SK-N-SH treated with all-trans-retinoic acid at 6 μM for 48 hours (cell line): ENCODE results near the gene UVSSA.

ENCODE experiments used
- ATAC-seq: fragments of 200-7000 bp; cut with Tn5 transposase; 3 replicates; pipeline ENCODE4 v1.9.1; 2020; ENCODE audit warnings: mild to moderate bottlenecking, moderate library complexity
- ARNTL ChIP-seq: fragments of 450-650 bp; formaldehyde crosslinking; IDR thresholded peaks from 2 replicates; pipeline ENCODE4 v1.5.0; 2020; ENCODE audit warnings: low read depth, mild to moderate bottlenecking, moderate library complexity, borderline replicate concordance
- CSDC2 ChIP-seq: fragments of 250-450 bp; sonication (Bioruptor Pico); IDR thresholded peaks from 2 replicates; pipeline ENCODE4 v1.5.0; 2020; ENCODE audit warnings: mild to moderate bottlenecking, moderate library complexity
- ESRRG ChIP-seq: fragments of 250-450 bp; sonication (Bioruptor Pico); IDR thresholded peaks from 2 replicates; pipeline ENCODE4 v1.6.1; 2021; ENCODE audit warnings: mild to moderate bottlenecking
- GLIS3 ChIP-seq: fragments of 250-450 bp; sonication (Bioruptor Pico); IDR thresholded peaks from 2 replicates; pipeline ENCODE4 v1.5.0; 2020; ENCODE audit warnings: mild to moderate bottlenecking, moderate library complexity
- ISL1 ChIP-seq: fragments of 250-450 bp; sonication (Bioruptor Pico); IDR thresholded peaks from 2 replicates; pipeline ENCODE4 v2.1.2; 2022; ENCODE audit warnings: mild to moderate bottlenecking, moderate library complexity
- OSR1 ChIP-seq: fragments of 250-450 bp; sonication (Bioruptor Pico); IDR thresholded peaks from 2 replicates; pipeline ENCODE4 v1.8.0; 2022; ENCODE audit warnings: moderate library complexity, mild to moderate bottlenecking, inconsistent platforms
- PATZ1 ChIP-seq: fragments of 250-450 bp; sonication (Bioruptor Pico); IDR thresholded peaks from 2 replicates; pipeline ENCODE4 v1.8.0; 2020; ENCODE audit warnings: mild to moderate bottlenecking, moderate library complexity, borderline replicate concordance
- POU6F1 ChIP-seq: fragments of 250-450 bp; sonication (Bioruptor Pico); IDR thresholded peaks from 2 replicates; pipeline ENCODE4 v1.8.0; 2021; ENCODE audit warnings: low read depth, mild to moderate bottlenecking, moderate library complexity, borderline replicate concordance
- PPARA ChIP-seq: fragments of 250-450 bp; sonication (Bioruptor Pico); IDR thresholded peaks from 2 replicates; pipeline ENCODE4 v1.5.0; 2020; ENCODE audit warnings: mild to moderate bottlenecking, borderline replicate concordance
- RARB ChIP-seq: fragments of 250-450 bp; sonication (Bioruptor Pico); IDR thresholded peaks from 2 replicates; pipeline ENCODE4 v1.8.0; 2021; ENCODE audit warnings: mild to moderate bottlenecking, moderate library complexity
- SNAI2 ChIP-seq: fragments of 250-450 bp; sonication (Bioruptor Pico); IDR thresholded peaks from 2 replicates; pipeline ENCODE4 v1.5.0; 2020; ENCODE audit warnings: mild to moderate bottlenecking, moderate library complexity
- TCF4 ChIP-seq: fragments of 250-450 bp; sonication (Bioruptor Pico); IDR thresholded peaks from 2 replicates; pipeline ENCODE4 v1.8.0; 2021; ENCODE audit warnings: mild to moderate bottlenecking, moderate library complexity, borderline replicate concordance
- TOX ChIP-seq: fragments of 250-450 bp; sonication (Bioruptor Pico); IDR thresholded peaks from 2 replicates; pipeline ENCODE4 v1.8.0; 2021; ENCODE audit warnings: mild to moderate bottlenecking, moderate library complexity, borderline replicate concordance
- TSHZ2 ChIP-seq: fragments of 250-450 bp; sonication (Bioruptor Pico); IDR thresholded peaks from 2 replicates; pipeline ENCODE4 v1.5.0; 2020; ENCODE audit warnings: mild to moderate bottlenecking, moderate library complexity
- ZC3H10 ChIP-seq: fragments of 250-450 bp; sonication (Bioruptor Pico); IDR thresholded peaks from 2 replicates; pipeline ENCODE4 v1.5.1; 2021; ENCODE audit warnings: mild to moderate bottlenecking, moderate library complexity
- ZFP3 ChIP-seq: fragments of 250-450 bp; sonication (Bioruptor Pico); IDR thresholded peaks from 2 replicates; pipeline ENCODE4 v1.5.0; 2020; ENCODE audit warnings: mild to moderate bottlenecking, moderate library complexity
- ZFP30 ChIP-seq: fragments of 450-650 bp; formaldehyde crosslinking; IDR thresholded peaks from 2 replicates; pipeline ENCODE4 v1.5.0; 2022; ENCODE audit warnings: mild to moderate bottlenecking, moderate library complexity
- ZNF70 ChIP-seq: fragments of 450-650 bp; formaldehyde crosslinking; IDR thresholded peaks from 2 replicates; pipeline ENCODE4 v1.5.0; 2020; ENCODE audit warnings: mild to moderate bottlenecking, moderate library complexity
- ZNF8 ChIP-seq: fragments of 450-650 bp; formaldehyde crosslinking; IDR thresholded peaks from 2 replicates; pipeline ENCODE4 v1.5.0; 2020; ENCODE audit warnings: mild to moderate bottlenecking, moderate library complexity
- TF ChIP-seq, protein P1 (sequence below): fragments of 250-450 bp; sonication (Bioruptor Pico); IDR thresholded peaks from 2 replicates; pipeline ENCODE4 v1.5.1; 2020; ENCODE audit warnings: low read depth, mild to moderate bottlenecking, moderate library complexity

UVSSA gene

DNA sequence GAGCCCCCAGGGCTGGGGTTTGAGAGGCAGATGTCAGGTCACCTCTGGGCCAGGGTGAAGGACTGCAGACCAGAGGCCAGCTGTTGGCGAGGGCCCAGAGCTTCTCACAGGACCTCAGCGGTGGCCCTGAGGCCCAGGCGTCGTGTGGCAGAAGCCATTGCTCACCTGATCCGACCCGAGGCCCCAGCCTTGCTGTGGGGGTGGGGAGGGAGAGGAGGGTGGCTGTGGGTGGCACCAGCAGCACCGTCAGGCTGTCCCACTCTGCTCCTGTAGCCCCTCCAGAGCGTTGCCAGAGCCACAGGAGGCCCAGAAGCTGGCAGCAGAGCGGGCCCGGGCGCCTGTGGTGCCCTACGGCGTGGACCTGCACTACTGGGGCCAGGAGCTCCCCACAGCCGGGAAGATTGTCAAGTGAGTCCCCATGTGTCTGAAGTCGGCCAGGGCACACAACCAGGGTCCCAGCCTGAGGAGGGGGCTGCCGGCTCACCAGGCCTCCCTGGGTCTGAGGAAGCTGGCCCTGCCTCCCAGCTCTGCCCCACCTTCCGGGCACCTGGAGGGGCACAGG, 28.8 kb downstream of the UVSSA start (continued):
- TF ChIP-seq ESRRG (no peak), ZNF8 (CRISPR knock-in tag) (no peak), ZFP3 (CRISPR knock-in tag) (no peak), ARNTL (CRISPR knock-in tag) (no peak), ZFP30 (CRISPR knock-in tag) (no peak)

- TF ChIP-seq TSHZ2 (CRISPR knock-in tag), result no peak
- no peak for TF ChIP-seq CSDC2
- no peak for TF ChIP-seq ARNTL (CRISPR knock-in tag)
- TF ChIP-seq GLIS3, result no peak
- ATAC-seq, result no peak
Observed at GRCh38 chr4:1376391-1376840, 29.4 kb downstream of the UVSSA start.

DNA sequence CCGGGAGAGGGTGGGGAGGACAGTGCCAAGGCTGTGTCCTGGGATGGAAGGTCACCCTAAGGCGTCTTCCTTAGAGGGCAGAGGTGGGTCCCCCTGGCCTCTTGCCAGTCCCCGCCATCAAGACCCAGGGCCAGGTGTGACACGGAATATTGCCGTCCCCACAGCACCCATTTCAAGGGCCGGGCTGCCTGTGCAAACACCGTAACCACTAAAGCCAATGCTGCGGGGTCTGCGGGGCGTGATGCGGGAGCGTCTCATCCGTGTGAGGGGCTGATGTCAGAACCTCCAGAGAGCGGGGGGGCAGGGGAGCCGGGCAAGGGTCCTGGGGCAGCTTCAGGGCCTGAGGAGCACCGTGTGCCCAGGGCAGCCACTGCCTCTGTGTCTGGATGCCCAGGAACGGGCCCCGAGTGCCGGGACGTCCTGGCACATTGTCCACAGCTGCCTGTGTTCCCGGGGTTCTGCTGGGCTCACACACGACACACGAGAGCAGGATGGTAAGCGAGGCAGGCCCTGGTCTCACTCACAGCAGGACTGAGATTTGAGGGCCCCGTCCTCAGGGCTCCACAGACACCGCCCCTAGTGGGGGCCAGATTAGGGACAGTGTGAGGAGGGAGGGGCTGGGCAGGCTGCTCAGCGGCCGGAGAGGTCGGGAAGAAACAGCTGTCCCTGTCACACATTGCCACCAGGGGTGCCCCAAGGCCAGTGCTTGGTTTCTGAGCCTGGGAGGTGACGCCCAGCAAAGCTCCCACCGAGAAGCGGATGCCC, 30.0 kb downstream of the UVSSA start:
- TF ChIP-seq RARB (no peak), TCF4 (CRISPR knock-in tag) (no peak), POU6F1 (CRISPR knock-in tag) (no peak), PPARA (CRISPR knock-in tag) (no peak), TSHZ2 (CRISPR knock-in tag) (no peak), ZC3H10 (CRISPR knock-in tag) (no peak), ISL1 (CRISPR knock-in tag) (no peak), GLIS3 (no peak), ARNTL (CRISPR knock-in tag) (no peak), ZNF70 (CRISPR knock-in tag) (no peak), TOX (CRISPR knock-in tag) (no peak), SNAI2 (no peak), OSR1 (CRISPR knock-in tag) (no peak), ESRRG (no peak), PATZ1 (no peak)
- TF ChIP-seq, protein P1, sequence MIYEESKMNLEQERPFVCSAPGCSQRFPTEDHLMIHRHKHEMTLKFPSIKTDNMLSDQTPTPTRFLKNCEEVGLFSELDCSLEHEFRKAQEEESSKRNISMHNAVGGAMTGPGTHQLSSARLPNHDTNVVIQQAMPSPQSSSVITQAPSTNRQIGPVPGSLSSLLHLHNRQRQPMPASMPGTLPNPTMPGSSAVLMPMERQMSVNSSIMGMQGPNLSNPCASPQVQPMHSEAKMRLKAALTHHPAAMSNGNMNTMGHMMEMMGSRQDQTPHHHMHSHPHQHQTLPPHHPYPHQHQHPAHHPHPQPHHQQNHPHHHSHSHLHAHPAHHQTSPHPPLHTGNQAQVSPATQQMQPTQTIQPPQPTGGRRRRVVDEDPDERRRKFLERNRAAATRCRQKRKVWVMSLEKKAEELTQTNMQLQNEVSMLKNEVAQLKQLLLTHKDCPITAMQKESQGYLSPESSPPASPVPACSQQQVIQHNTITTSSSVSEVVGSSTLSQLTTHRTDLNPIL (CRISPR knock-in tag), result no peak
- TF ChIP-seq, all 23 proteins: peak for 0
- ATAC-seq, result no peak
